HG03520 (cell line): ENCODE measurements around the gene ARHGAP9.
"Not testable (repeated sequence)": the region's sequence is repeated elsewhere in the genome, so short reads cannot be mapped to it uniquely, and the experiment has no call there.

ENCODE experiments used
- ATAC-seq: cut with Tn5 transposase; IDR thresholded peaks from one replicate; pipeline ENCODE4 v1.9.1; 2021; ENCODE audit warnings: mild to moderate bottlenecking, moderate library complexity; ENCODE audit not compliant: unreplicated experiment

ARHGAP9 gene

GRCh38 chr12:57495051-57495701 lies 15.5 kb upstream of the ARHGAP9 start:
- not testable (repeated sequence) for ATAC-seq

GRCh38 chr12:57491393-57492280 lies 12.0 kb upstream of the ARHGAP9 start:
- ATAC-seq: no peak

- ATAC-seq: no peak
Observed at GRCh38 chr12:57490126-57490525, 10.5 kb upstream of the ARHGAP9 start.

GRCh38 chr12:57489157-57489641 lies 9.5 kb upstream of the ARHGAP9 start:
- ATAC-seq: no peak

- ATAC-seq: no peak
Observed at GRCh38 chr12:57488402-57489156, 8.9 kb upstream of the ARHGAP9 start.

GRCh38 chr12:57487597-57488401 lies 8.1 kb upstream of the ARHGAP9 start, which contains the start of gene MARS1:
Gene MARS1 (plus strand): TSS chr12:57488068. CDS start chr12:57488091, 23 bp downstream.
- ATAC-seq: peak; percentile 94

- no peak for ATAC-seq
Observed at GRCh38 chr12:57487055-57487596, 7.5 kb upstream of the ARHGAP9 start.

GRCh38 chr12:57485695-57486094 lies 6.0 kb upstream of the ARHGAP9 start:
- ATAC-seq: no peak

- no peak for ATAC-seq
Observed at GRCh38 chr12:57483466-57483865, 3.8 kb upstream of the ARHGAP9 start.

- ATAC-seq: no peak
Observed at GRCh38 chr12:57481671-57482070, 2.0 kb upstream of the ARHGAP9 start.

- ATAC-seq: no peak
Observed at GRCh38 chr12:57479043-57479375, 657 bp downstream of the ARHGAP9 start.

- no peak for ATAC-seq
Observed at GRCh38 chr12:57477710-57478681, 1.7 kb downstream of the ARHGAP9 start.

- ATAC-seq: no peak
Observed at GRCh38 chr12:57476993-57477709, 2.5 kb downstream of the ARHGAP9 start.

GRCh38 chr12:57476162-57476992 lies 3.3 kb downstream of the ARHGAP9 start:
- peak; percentile 33 for ATAC-seq

GRCh38 chr12:57475271-57476161 lies 4.2 kb downstream of the ARHGAP9 start:
- ATAC-seq: no peak

- no peak for ATAC-seq
Observed at GRCh38 chr12:57474862-57475261, 4.8 kb downstream of the ARHGAP9 start.

GRCh38 chr12:57474430-57474829 lies 5.2 kb downstream of the ARHGAP9 start:
- no peak for ATAC-seq
